ENCODE results near the gene HS3ST5.

The HS3ST5 gene

GRCh38 chr6:114342086-114342825 lies 567 bp downstream of the HS3ST5 start:
- no peak for DNase-seq (ENCODE audit: extremely low read depth, low read depth)
- TF ChIP-seq CTCF (IDR thresholded peaks at IDR 0.05; ENCODE audit: low read depth, low read length, missing control alignments) = no peak
- H3K4me3 ChIP-seq (replicated peaks; ENCODE audit: low read depth, low read length) = peak overlapping the region; percentile 32

- no peak for TF ChIP-seq CTCF (IDR thresholded peaks at IDR 0.05; ENCODE audit: low read depth, low read length, missing control alignments)
- no peak overlapping the region for H3K4me3 ChIP-seq (replicated peaks; ENCODE audit: low read depth, low read length)
- no peak for DNase-seq (ENCODE audit: extremely low read depth, low read depth)
Measured at GRCh38 chr6:114339706-114340105, 3.1 kb downstream of the HS3ST5 start.

- no peak for TF ChIP-seq CTCF (IDR thresholded peaks at IDR 0.05; ENCODE audit: low read depth, low read length, missing control alignments)
- H3K4me3 ChIP-seq (replicated peaks; ENCODE audit: low read depth, low read length) = no peak overlapping the region
- DNase-seq (ENCODE audit: extremely low read depth, low read depth) = no peak
Measured at GRCh38 chr6:114334237-114334636, 8.6 kb downstream of the HS3ST5 start.

GRCh38 chr6:114327074-114327473 lies 15.7 kb downstream of the HS3ST5 start:
- TF ChIP-seq CTCF (IDR thresholded peaks at IDR 0.05; ENCODE audit: low read depth, low read length, missing control alignments) = no peak
- H3K4me3 ChIP-seq (replicated peaks; ENCODE audit: low read depth, low read length) = no peak overlapping the region
- no peak for DNase-seq (ENCODE audit: extremely low read depth, low read depth)

- no peak for TF ChIP-seq CTCF (IDR thresholded peaks at IDR 0.05; ENCODE audit: low read depth, low read length, missing control alignments)
- no peak overlapping the region for H3K4me3 ChIP-seq (replicated peaks; ENCODE audit: low read depth, low read length)
- DNase-seq (ENCODE audit: extremely low read depth, low read depth) = no peak
Measured at GRCh38 chr6:114323784-114324183, 19.0 kb downstream of the HS3ST5 start.

GRCh38 chr6:114319749-114320148 lies 23.1 kb downstream of the HS3ST5 start:
- no peak overlapping the region for H3K4me3 ChIP-seq (replicated peaks; ENCODE audit: low read depth, low read length)
- TF ChIP-seq CTCF (IDR thresholded peaks at IDR 0.05; ENCODE audit: low read depth, low read length, missing control alignments) = no peak
- DNase-seq (ENCODE audit: extremely low read depth, low read depth) = no peak
